ENCODE results near the gene NBPF1.
"Not testable (repeated sequence)": the region's sequence is repeated elsewhere in the genome, so short reads cannot be mapped to it uniquely, and the experiment has no call there.

DNA sequence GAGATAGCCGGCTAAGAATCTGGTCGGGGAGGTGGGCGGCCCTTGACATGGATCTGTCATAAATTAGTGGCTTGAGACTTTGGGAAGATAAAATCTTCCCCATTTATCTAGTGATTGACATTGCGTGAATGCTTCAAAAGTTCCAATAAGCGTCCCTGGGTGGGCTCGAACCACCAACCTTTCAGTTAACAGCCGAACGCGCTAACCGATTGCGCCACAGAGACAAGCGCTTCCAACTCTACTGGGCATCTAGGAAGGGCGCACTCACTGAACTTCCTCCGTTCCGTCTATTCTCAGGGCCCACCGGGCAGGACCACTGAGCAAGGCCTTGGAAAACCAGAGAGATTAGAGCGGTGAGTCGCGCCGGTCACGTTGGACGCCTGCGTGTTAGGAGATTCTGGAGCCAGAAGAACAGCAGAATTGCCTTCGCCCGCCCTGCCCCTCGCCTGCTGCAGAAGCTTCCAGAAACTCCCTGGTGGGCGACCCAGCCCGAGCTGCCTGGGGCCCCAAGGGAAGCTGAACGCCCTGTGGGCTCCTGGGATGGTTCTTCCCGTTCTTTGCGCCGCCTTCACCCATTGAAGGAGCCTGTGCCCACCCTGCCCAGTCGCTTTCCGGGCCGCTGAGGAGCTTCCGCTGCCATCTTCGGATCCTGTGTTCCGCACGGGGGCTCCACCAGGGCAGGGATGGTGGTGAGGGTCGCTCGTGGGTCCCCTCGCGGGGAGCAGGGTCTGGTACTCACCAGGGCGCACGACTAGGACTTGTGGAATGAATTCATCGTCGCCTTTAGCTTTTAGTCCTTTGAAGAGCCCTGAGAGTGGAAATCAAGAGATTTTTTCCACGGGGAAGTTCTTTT, 92.7 kb downstream of the NBPF1 start:
- TF ChIP-seq EZH2 (IDR thresholded peaks at IDR 0.05; ENCODE audit: insufficient read depth, poor library complexity, severe bottlenecking); EZH2phosphoT487 (IDR thresholded peaks at IDR 0.05; ENCODE audit: insufficient read depth, low read depth): not testable (repeated sequence)
